Measurements from ENCODE around the gene RSU1. TPM values are rescaled to one million over a fixed set of nuclear protein-coding genes. Genes with fewer than 3 reads are reported as not detected.
"Not testable (repeated sequence)": the region's sequence is repeated elsewhere in the genome, so short reads cannot be mapped to it uniquely, and the experiment has no call there.

The RSU1 gene
- polyA plus RNA-seq, 1 donor = 72.4 TPM

DNA sequence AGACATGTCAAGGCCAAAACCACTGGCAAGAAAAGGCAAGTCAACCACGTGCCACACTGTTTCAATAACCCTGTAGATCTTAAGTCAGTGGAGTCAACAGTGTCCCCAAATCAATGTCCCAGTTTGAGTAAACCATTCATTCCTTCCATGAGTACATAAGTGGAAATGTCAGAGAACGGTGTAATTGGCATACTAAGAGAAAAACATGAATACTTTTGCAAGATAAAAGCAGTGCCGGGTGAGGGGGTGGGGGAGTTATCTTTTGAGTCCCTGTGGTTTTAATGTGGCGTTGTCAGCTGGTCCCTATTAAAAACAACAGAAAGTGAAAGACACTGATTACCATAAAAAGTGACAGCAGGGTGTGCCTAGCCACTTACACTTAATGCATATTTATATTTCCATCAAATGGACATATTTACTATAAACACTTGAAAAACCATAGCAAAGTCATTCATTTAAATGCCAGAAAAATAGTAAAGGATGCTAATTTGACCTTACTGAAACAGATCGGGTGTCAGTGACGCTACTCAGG, 37.8 kb downstream of the RSU1 start:
- DNase-seq = no peak

- DNase-seq = peak; percentile 40
Observed at GRCh38 chr10:16777473-16778370, 39.5 kb downstream of the RSU1 start.

GRCh38 chr10:16776896-16777295, 40.3 kb downstream of the RSU1 start:
- DNase-seq = no peak

DNA sequence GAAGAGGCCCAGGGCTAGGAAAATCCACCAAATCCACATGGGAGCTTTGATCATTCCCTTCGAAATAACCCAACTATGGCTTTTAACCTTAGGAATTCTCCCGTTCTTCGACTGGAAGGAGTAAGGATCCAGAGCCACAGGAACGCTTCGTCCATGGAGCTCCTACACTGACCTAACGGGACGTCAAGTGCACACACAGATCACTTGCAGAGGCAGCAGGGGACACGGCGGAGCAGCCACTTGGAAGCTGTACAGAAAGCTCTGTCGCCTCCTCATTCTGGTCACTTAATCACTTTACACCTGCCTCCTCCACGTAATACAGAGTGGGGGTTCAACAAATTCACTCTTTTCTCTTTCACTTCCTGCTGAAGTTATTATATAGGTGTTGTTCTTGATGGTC, 43.9 kb downstream of the RSU1 start:
- no peak for DNase-seq

GRCh38 chr10:16770670-16771069, 46.6 kb downstream of the RSU1 start:
- no peak for DNase-seq

DNA sequence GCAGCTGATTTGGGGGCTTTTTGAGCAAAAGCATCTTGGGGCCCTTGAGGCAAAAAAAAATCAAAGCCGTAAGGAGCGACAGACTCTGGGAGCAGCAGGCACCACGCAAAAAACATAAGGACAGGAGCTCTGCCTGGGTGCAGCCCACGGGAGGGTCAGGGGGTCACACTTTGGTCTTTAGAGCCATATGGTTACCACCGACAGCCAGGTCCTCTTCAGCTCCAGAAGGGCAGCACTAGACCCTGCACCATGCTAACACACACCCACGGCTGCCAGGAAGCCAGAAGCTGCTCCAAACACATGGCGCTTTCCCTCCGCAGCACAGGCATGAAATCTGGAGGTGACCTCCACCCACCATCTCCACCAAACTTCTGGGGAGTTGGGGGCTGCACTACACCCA, 47.1 kb downstream of the RSU1 start:
- no peak for DNase-seq

DNA sequence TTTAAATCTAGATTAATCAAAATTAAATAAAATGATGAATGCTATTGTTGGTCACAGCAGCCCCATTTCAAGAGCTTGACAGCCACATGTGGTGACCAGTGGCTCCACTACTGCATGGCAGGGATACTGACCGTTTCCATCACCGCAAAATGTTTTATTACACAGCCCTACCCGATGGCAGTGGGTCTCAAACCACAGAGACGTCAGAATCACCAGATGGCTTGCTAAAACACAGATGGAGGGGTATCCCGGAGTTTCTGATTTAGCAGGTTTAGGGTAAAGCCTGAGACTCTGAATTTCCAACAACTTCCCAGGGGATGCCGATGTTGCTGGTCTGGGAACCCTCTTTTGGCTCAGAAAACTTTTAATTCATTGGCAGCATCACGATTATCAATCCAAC, 47.9 kb downstream of the RSU1 start:
- no peak for DNase-seq

GRCh38 chr10:16768702-16769101, 48.5 kb downstream of the RSU1 start:
- no peak for DNase-seq

- no peak for DNase-seq
Observed at GRCh38 chr10:16765509-16766375, 51.5 kb downstream of the RSU1 start.

DNA sequence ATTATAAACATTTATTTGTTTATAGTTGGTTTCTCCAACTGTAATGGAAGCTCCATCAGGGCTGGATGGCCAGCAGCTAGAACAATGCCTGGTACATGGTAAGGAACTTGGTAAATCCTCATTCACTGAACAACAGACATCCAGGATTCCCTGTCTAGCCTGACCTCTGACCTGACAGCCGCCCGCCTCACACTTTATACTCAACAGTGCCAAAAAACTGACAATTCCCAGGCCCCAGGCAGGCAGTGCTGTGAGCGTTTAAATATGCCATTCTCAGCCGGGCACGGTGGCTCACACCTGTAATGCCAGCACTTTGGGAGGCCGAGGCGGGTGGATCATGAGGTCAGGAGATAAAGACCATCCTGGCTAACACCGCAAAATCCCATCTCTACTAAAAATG, 55.9 kb downstream of the RSU1 start:
- no peak for DNase-seq

DNA sequence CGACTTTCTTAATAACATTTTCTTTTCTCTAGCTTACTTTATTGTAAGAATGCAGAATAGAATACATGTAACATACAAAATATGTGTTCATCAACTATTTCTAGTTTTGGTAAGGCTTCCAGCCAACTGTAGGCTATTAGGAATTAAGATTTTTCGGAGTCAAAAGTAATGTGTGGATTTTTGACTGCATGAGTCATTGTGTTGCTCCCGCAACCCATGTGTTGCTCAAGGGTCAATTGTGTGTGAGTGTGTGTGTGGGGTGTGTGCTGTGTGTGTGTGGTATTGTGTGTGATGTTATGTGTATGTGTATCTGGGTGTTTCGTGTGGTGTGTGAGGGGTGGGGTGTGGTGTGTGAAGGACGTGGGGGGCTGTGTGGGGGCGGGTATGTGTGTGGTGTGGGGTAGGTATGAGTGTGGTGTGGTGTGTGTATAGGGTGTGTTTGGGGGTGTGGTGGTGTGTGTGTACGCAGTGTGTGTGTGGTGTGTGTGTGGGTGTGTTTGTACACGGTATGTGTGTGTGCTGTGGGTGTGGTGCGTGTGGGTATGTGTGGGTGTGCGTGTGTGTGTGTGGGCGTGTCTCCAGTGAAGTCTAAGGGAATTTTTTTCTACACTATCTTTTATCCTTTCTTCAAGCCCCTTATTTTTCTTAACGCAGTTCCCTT, 60.5 kb downstream of the RSU1 start:
- no peak for DNase-seq

- no peak for DNase-seq
Observed at GRCh38 chr10:16754765-16755164, 62.5 kb downstream of the RSU1 start.

- DNase-seq = not testable (repeated sequence)
Observed at GRCh38 chr10:16752849-16753248, 64.4 kb downstream of the RSU1 start.

DNA sequence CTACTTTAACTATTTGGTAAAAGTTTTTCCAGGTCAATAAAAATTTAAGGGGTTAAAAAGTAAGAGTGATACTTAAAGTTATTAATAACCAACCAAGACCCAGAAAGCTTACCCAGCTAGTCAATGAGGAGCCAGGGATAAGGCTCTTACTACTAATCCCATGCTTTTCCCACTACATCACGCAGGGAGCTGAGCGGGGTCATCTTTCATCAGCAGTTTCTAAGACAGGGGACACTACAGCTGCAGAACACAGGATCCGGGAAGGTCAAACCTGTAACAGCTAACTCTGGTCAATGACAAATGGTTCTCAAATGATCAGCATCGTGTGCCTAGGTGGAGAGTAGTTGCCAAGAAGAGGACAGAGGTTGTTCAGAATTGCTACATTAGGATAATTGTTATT, 65.1 kb downstream of the RSU1 start:
- DNase-seq = no peak

- no peak for DNase-seq
Observed at GRCh38 chr10:16751244-16751643, 66.0 kb downstream of the RSU1 start.

DNA sequence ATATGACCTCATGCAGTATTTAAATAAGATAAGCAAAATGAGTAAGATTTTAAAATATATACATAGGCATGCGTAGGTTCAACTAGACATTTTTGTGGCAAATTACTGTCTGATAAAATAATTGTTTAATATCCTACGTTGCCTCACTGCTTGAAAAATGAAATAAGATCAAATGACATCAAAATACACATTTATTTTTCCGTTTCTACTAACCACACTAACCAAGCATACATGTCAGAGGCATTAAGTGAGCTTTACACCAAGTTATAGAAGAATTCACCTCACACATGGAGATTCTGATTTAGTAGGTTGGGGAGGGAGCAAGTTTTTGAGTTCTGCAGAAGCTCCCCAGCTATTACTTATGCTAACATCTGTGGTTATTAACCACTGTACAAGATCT, 66.8 kb downstream of the RSU1 start:
- no peak for DNase-seq

DNA sequence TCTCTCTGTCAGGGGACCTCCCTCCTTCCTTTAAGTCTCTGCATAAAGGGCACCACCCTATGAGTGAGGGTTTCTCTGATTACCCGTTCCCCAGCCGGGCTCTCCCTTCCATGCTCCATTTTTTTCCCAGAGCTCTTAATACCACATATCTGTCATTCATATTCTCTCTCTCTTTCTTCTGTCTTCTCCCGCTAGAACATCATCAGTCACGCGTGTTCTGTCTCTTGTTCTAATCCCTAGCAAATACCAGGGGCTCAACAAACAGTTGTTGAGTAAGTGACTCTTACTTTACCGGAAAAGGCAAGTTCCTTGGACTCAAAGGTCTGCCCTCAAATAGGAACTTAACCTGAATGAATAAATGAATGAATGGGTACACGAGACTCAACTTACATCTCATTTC, 68.5 kb downstream of the RSU1 start:
- DNase-seq = no peak

GRCh38 chr10:16746856-16747255, 70.4 kb downstream of the RSU1 start:
- DNase-seq = no peak

GRCh38 chr10:16745061-16745460, 72.2 kb downstream of the RSU1 start:
- DNase-seq = no peak

DNA sequence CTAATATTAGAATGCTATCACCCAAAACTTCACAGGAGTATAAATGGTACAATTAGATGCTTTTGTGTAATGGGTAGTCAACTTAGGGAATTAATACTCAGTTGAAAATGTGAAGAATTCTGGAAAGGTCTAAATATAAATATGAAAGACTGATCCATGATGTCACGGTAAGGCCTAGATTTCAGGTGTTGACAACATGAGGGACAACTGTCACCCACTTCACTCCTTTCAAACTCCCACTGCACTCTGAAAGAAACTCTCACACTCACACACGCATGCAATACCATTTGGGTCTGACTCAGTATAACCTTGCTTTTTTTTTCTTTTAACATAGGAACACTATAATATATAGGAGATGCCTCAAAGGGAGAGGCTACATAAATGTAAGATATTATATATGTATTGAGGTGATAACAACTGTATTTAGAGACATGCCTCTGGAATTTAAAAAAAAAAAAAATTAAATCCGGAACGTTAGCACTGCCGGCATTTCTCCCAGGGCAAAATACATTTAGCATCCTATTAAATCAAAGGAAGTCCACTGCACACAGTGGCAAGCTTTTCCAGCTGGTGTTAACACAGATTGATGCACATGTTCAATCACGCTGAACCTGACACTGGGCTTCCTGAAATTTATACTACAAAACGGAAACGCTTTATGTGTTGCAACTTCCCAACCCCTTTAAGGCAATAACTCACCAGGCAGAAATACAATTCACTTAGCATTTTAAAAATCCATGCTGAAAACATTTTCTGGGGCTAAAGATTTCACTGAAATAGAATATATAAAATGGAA, 74.9 kb downstream of the RSU1 start:
- DNase-seq = no peak

DNA sequence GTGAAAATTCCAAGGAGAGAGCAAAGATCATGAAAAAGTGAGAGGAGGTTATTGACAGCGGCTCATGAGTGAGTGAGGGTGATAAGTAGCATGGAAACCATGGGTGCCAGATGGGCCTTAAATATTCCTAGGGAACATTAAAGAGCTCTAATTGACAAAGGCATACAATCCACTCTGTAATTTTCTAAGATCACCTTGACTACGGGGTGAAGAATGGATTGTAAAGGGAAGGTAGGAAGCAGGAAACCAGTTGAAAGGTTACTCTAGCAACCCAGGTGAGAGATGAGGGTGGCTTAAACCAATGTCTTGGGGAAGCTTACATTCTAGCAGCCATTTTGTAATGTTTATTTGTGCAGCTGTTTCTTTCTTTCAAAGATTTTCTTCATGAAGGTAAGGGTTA, 75.7 kb downstream of the RSU1 start:
- no peak for DNase-seq

GRCh38 chr10:16737420-16737819, 79.8 kb downstream of the RSU1 start:
- no peak for DNase-seq

Measured in hindlimb muscle (tissue), 1 donor.